K562 (cell line): Measurements from ENCODE around the gene GRIP1.

Experiments
- EWSR1 ChIP-seq: fragments of 450-650 bp; IDR thresholded peaks from 2 replicates; pipeline ENCODE4 v1.6.1; 2018; ENCODE audit warnings: borderline replicate concordance, mild to moderate bottlenecking, low read depth, moderate library complexity; ENCODE audit not compliant: partially characterized antibody
- SIX5 ChIP-seq, 2 experiments: IDR thresholded peaks; 2 replicates each; pipeline ENCODE4 v1.6.1; 2011; ENCODE audit warnings: low read length in 2 of 2, borderline replicate concordance in 1 of 2, low read depth in 1 of 2, mild to moderate bottlenecking in 1 of 2, moderate library complexity in 1 of 2; ENCODE audit not compliant: insufficient read depth in 1 of 2

GRCh38 chr12:66549050-66549389, 129.9 kb downstream of the GRIP1 start:
- TF ChIP-seq SIX5 (IDR thresholded peaks at IDR 0.05; ENCODE audit: borderline replicate concordance in 1 of 2, insufficient read depth in 1 of 2, low read depth in 1 of 2, low read length in 2 of 2) (no peak), EWSR1 (no peak)
